ENCODE data around the gene WDR47. TPM values are rescaled to one million over a fixed set of nuclear protein-coding genes. Genes with fewer than 3 reads are reported as not detected.

Gene WDR47
- total and polyA plus RNA-seq, 10 of the 15 experiments (the other 5 are each of a cell fraction or from before 2014, with no cell fraction given), result 2.4 to 9.7 (median 5.9) TPM

DNA sequence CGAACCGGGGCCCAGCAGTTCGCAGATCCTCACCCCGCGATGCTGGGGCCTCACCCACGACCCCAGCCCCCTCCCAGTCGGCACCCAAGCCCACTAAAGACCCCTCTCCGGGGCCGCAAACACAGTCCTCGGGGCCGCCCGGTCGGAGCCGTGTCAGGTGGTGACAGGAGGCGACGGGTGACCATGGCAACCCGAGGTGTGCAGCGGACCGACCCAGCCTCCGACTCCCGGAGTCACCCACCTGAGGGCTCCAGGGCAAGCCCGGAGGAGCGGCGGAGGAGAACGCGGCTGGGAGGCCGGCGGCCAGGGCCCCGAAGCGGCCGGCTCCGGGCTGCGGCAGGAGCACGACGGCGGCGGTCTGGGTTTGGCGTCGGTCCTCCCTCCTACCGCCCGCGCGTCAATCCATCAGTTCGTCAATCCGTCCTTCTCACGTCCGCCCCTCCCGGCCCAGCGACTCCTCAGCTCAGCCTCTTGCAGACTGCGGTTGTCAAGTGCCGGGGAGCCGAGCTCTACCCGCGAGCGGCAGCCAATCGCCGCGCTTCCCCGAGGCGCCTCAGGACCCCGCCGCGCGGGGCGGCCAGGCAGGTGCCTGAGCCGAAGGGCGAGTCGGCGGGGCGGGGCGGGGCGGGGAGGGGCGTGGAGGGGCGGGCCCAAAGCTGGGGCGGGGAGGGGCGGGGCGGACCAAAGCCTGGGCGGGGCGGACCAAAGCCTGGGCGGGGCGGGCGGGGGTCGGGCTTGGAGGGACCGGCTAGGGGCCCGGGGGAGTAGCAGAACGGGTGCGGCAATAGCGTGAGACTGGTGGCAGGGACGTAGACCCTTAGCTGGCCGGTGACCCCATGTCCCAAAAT is at the start of gene WDR47 (continued):
- TF ChIP-seq RBBP5 (conservative IDR thresholded peaks at IDR 0.05) (no peak; the same call in 1 of the 2 replicates), ESRRA (IDR thresholded peaks at IDR 0.05; ENCODE audit: low read length) (no peak), FOXM1 (IDR thresholded peaks at IDR 0.05; ENCODE audit: low read depth, low read length) (no peak), TCF7 (IDR thresholded peaks at IDR 0.05; ENCODE audit: borderline replicate concordance) (no peak), YBX1 (IDR thresholded peaks at IDR 0.05) (no peak), RB1 (IDR thresholded peaks at IDR 0.05; ENCODE audit: borderline replicate concordance) (peak; percentile 82; the same call in 1 of the 2 replicates), CBX5 (IDR thresholded peaks at IDR 0.05; ENCODE audit: low read depth) (0 out of 2 replicates have a peak, but pooled peaks have one; percentile 49), NFYB (IDR thresholded peaks at IDR 0.05; ENCODE audit: insufficient read depth, low read depth, low read length) (peak; percentile 67; the same call in 1 of the 2 replicates), LARP7 (IDR thresholded peaks at IDR 0.05) (peak; percentile 64; the same call in 1 of the 2 replicates), IKZF2 (IDR thresholded peaks at IDR 0.05) (no peak), NFIC (IDR thresholded peaks at IDR 0.05; ENCODE audit: low read depth, low read length) (no peak), NRF1 (conservative IDR thresholded peaks at IDR 0.05; ENCODE audit: low read depth, low read length) (no peak), EED (IDR thresholded peaks at IDR 0.05; ENCODE audit: low read depth) (0 out of 2 replicates have a peak, but pooled peaks have one; percentile 14), POU2F2 (IDR thresholded peaks at IDR 0.05; ENCODE audit: borderline replicate concordance, low read depth, low read length) (peak; percentile 79; the same call in 2 of the 3 replicates), ZNF207 (IDR thresholded peaks at IDR 0.05; ENCODE audit: borderline replicate concordance) (0 out of 2 replicates have a peak, but pooled peaks have one; percentile 70), CREB1 (IDR thresholded peaks at IDR 0.05; ENCODE audit: low read depth) (peak; percentile 67; the same call in 1 of the 2 replicates), JUND (IDR thresholded peaks at IDR 0.05; ENCODE audit: low read depth, low read length) (no peak), RELA (IDR thresholded peaks at IDR 0.05; ENCODE audit: borderline replicate concordance, partially characterized antibody) (peak; percentile 62)
- TF ChIP-seq, protein P1, sequence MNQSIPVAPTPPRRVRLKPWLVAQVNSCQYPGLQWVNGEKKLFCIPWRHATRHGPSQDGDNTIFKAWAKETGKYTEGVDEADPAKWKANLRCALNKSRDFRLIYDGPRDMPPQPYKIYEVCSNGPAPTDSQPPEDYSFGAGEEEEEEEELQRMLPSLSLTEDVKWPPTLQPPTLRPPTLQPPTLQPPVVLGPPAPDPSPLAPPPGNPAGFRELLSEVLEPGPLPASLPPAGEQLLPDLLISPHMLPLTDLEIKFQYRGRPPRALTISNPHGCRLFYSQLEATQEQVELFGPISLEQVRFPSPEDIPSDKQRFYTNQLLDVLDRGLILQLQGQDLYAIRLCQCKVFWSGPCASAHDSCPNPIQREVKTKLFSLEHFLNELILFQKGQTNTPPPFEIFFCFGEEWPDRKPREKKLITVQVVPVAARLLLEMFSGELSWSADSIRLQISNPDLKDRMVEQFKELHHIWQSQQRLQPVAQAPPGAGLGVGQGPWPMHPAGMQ (IDR thresholded peaks at IDR 0.05; ENCODE audit: borderline replicate concordance), result no peak
